Cardiac septum (tissue), 1 donor: ENCODE results near the gene SLC39A5. TPM values are rescaled to one million over a fixed set of nuclear protein-coding genes. Genes with fewer than 3 reads are reported as not detected.
"Not testable (repeated sequence)": the region's sequence is repeated elsewhere in the genome, so short reads cannot be mapped to it uniquely, and the experiment has no call there.

Experiments
- DNase-seq: peaks from one replicate; pipeline ENCODE4 v3.0.0-alpha.2; 2020; ENCODE audit warnings: low spot score
- intact Hi-C: fragments of 100-400 bp; cut with DNase I; formaldehyde crosslinking; loops from one replicate; pipeline ENCODE4 v1.14.0; 2022
- long read RNA-seq: library from polyadenylated mRNA; unstranded; transcript quantifications from one replicate; pipeline ENCODE4 v2.0.0, GENCODE V29; 2021
- total RNA-seq: library from RNA; stranded (reverse); fragmentation: NEBNext Ultra II Directional; extraction: Animal tissue kit (Norgen Biotek cat#: 25700); gene quantifications from one replicate; pipeline ENCODE4 v1.2.1, GENCODE V29; 2021
- donor health status: DM: no; HTN: no; CAD: no.

Gene SLC39A5, protein sequence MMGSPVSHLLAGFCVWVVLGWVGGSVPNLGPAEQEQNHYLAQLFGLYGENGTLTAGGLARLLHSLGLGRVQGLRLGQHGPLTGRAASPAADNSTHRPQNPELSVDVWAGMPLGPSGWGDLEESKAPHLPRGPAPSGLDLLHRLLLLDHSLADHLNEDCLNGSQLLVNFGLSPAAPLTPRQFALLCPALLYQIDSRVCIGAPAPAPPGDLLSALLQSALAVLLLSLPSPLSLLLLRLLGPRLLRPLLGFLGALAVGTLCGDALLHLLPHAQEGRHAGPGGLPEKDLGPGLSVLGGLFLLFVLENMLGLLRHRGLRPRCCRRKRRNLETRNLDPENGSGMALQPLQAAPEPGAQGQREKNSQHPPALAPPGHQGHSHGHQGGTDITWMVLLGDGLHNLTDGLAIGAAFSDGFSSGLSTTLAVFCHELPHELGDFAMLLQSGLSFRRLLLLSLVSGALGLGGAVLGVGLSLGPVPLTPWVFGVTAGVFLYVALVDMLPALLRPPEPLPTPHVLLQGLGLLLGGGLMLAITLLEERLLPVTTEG
- total RNA-seq = not detected
- long read RNA-seq, partial matches to known transcripts = 0 of 1 reads
- long read RNA-seq, other reads (novel, unspliced or antisense) = 1 of 1 reads

GRCh38 chr12:56229916-56230431 lies at the start of gene SLC39A5:
Gene SLC39A5 (plus strand): TSS chr12:56230051. CDS start chr12:56231275, 1,224 bp downstream.
- intact Hi-C loops = no loop called here
- no peak for DNase-seq

DNA sequence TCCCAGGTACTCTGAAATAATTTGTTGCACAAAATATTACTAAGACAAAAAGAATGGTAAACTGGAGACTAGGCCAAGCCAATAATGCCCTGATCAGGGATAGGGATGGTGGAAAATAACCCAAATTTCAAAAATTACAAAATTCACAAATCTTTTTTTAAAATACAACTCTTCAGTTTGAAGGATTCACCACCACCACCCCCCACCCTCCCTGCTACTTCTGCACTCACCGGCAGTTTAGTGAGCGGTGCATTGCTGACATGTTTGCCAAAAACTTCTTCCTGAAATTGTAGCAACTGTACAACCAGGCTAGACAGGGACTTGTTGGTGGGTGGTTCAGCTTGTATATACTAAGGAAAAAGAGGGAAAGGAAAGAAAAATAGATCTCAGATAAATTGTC lies 42.9 kb upstream of the SLC39A5 start:
- DNase-seq = no peak
- intact Hi-C loops = no loop called here

DNA sequence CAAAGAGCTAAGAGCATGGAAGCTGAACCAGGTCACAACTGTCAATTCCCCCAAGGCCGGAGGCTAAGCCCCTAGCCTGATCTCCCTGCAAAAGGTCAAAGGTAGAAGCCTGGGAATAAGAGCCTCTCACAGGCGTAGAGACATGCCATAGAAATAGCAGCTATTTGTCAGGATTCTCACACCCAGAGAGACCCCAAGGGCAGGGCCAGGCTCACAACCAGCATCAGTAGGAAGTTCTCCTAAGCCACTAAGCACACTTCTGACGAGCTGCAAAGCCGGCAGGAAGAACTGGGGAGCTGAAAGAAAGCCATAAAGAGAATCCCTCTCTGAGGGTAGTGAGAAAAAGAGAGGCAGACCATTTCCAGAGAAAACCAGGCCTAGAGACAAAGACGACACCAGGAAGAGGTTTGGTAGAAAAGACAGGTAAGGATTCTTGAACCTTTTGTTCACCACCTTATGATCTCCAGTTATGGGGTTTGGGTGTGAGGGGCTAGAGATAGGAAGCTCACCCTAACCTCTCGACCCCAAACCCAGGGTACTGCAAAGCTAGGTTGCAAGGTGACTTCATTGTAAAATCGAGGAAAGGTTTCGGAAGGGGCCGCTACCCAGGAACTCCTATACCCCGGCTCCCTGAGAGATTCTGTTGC lies 41.6 kb upstream of the SLC39A5 start:
- DNase-seq = no peak
- intact Hi-C loops = loop anchor here (2.0 kb wide), 2 partner anchors 29 to 69 kb away; partner anchors contain the start of genes MYL6 and ZC3H10

DNA sequence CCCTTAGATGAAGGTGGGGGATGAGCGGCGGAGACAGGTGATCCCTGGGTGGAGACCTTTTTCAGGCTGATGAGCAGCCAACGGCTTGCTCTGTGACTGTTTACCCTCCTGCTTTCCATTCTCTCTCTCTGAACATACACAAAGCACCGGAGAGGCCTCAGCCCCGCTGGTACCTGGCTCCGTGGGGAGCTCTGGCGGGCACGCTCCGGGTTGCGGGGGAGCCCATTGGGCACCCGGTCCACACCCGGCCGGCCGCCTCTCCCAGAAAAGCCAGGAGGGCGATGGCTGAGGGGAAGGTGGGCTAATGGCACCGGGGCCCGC lies 41.1 kb upstream of the SLC39A5 start:
- intact Hi-C loops = loop anchor here (1.0 to 2.0 kb wide), 3 partner anchors 30 to 70 kb away; partner anchors contain the start of genes MYL6 and ZC3H10

GRCh38 chr12:56189099-56189917 lies 40.5 kb upstream of the SLC39A5 start, which contains the start of gene SMARCC2:
Gene SMARCC2 (minus strand): TSS chr12:56189483. CDS start chr12:56189461, 22 bp downstream.
- DNase-seq = peak; percentile 94
- intact Hi-C loops = loop anchor here (1.0 to 2.0 kb wide), 3 partner anchors 31 to 71 kb away; partner anchors contain the start of genes MYL6 and ZC3H10

More for the DNA sequence above, 41.1 kb upstream of the SLC39A5 start:
- no peak for DNase-seq

DNA sequence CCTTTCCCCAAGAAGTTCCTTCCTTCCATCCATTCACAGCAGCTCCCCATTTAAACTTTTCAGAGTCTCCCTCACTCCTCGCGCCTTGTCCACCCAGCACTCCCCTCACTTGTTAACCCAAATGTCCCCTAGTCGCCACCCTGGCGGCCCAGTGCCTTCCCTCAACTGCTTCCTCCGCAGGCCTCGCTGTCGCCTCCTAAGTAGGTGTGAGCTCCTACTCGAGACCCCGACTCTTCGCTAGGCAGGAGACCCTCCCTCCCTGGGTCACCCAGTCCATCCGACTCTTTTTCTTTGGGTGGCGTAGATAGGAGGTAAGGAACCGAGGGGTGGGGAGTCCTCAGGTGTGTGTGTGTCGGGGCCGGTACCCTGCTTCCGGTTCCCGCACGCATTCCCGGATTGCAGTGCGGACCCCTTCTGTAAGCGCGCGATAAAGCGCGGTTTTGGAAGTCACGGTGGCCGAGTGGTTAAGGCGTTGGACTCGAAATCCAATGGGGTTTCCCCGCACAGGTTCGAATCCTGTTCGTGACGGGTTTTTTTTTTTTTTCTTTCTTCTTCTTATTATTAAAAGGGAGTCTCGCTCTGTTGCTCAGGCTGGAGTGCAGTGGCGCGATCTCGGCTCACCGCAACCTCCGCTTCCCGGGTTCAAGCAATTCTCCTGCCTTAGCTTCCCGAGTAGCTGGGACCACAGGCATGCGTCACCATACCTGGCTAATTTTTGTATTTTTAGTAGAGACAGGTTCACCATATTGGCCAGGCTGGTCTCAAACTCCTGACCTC lies 39.7 kb upstream of the SLC39A5 start:
- peak; percentile 78 for DNase-seq
- intact Hi-C loops = loop anchor here (1.0 to 5.0 kb wide), 4 partner anchors 31 to 277 kb away; partner anchors contain the start of genes MYL6, SPRYD4 and ZC3H10

GRCh38 chr12:56190695-56191155 lies 39.1 kb upstream of the SLC39A5 start:
- intact Hi-C loops = loop anchor here (5.0 kb wide), 1 partner anchor 277 kb away; the partner anchor contains the start of gene SPRYD4
- no peak for DNase-seq

- DNase-seq = no peak
- intact Hi-C loops = loop anchor here (5.0 kb wide), 1 partner anchor 275 kb away; the partner anchor contains the start of gene SPRYD4
Observed at GRCh38 chr12:56192582-56192981, 37.3 kb upstream of the SLC39A5 start.

DNA sequence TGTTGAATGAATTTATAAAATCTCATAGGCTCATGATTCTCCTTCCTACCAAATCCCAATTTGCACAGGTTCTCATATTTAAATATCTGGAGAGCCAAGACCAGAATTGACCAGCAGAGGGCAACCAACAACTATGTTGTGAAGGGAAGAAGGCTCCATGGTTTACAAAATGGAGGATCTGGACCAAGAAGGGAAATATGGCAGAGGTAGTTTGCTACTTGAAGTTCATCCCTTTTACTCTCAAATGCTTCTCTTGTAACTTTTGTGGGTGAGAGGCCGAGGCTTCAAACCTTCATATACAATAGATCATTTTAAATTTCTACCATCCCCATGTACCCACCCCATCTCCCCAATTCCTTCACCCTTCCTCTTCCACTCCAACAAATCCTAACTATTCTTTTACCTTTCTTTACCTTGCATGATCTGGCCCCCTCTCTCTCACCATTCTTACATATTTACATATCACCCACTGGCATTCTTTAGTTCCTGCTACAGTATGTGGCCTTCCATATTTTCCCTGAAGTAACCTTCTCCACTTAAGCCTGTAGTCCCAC lies 36.7 kb upstream of the SLC39A5 start:
- no peak for DNase-seq
- intact Hi-C loops = loop anchor here (1.0 to 5.0 kb wide), 2 partner anchors 31 to 274 kb away; partner anchors contain the start of genes NABP2 and SPRYD4

DNA sequence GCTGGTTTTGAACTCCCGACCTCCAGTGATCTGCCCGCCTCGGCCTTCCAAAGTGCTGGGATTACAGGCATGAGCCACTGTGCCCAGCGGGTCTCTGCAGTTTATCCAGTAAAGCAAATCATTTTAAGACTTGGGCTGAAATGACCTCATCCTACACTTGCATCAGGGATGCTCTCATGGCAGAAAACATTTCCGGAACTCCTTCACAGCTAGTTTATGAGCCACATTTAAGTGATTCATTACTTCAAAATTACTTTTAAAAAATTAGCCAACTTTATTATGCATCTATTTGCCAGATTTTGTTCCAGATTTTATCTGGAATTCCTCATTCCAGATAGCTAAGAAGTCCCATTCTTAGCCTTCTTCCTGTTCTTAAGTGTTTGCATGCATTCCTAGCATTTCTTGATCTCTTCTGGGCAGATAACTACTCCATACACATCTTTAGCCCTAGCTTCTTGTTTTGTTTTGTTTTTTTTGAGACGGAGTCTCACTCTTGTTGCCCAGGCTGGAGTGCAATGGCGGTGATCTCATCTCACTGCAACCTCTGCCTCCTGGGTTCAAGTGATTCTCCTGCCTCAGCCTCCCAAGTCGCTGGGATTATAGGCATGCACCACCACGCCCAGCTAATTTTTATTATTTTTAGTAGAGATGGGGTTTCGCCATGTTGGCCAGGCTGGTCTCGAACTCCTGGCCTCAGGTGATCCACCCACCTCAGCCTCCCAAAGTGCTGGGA lies 32.9 kb upstream of the SLC39A5 start:
- intact Hi-C loops, DNase-seq: not testable (repeated sequence)

GRCh38 chr12:56197921-56198635 lies 31.8 kb upstream of the SLC39A5 start:
- intact Hi-C loops = no loop called here
- DNase-seq = no peak

DNA sequence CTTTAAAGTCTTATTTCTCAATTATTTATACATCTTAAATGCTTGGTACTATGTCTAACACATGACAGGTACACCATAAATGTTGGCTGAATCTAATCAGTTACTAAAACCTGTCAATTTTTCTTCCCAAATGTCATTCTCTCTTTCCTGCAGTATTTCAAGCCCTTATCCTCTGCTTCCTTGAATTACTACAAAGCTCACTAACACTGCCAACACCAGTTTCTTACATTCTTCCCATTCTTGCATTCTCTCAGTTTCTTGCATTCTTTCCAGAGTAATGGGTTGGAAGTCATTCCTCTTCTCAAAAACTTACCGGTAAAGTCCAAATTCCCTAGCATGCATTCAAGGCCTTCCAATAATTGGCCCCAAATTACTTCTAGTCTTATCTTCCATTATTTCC lies 31.0 kb upstream of the SLC39A5 start:
- DNase-seq = no peak
- intact Hi-C loops = no loop called here

GRCh38 chr12:56202366-56202765 lies 27.5 kb upstream of the SLC39A5 start:
- intact Hi-C loops = no loop called here

DNA sequence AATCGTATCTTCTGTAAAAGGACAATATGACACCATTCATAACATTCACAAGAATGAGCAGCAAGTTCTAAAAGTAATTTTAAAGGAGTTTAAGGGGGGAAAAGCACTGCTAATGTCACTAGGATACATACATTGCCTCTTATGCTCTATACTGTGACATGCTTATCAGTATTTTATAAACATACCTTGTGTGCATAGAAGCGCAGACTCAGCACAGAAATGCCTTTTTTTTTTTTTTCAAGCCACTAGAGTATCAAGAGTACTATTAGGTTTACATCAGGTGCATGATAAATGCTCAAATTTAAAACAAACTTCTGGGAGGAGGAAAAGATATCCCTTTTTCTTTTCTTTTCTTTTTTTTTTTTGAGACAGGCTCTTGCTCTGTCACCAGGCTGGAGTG lies 27.0 kb upstream of the SLC39A5 start:
- DNase-seq = no peak
- intact Hi-C loops = no loop called here

More at GRCh38 chr12:56202366-56202765, 27.5 kb upstream of the SLC39A5 start:
- DNase-seq = no peak

DNA sequence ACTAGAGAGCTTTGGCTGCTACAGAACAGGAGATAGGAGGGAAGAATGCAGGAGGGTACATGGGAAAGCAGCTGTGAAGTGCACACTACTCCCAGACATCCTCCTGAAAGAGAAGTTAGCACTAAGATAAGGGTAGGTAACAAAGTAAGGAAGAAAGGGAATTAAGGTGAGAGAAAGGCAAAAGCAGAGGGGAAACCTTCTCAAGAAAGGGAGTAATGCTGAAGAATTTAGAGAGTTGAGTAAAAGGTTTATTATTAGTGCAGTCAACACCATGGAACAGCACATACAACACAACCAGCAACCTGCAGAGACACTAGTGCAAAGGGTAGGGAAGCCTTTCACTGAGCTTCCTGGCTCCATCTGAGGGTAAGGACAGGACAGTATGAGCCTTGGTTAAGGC lies 25.6 kb upstream of the SLC39A5 start:
- no peak for DNase-seq

DNA sequence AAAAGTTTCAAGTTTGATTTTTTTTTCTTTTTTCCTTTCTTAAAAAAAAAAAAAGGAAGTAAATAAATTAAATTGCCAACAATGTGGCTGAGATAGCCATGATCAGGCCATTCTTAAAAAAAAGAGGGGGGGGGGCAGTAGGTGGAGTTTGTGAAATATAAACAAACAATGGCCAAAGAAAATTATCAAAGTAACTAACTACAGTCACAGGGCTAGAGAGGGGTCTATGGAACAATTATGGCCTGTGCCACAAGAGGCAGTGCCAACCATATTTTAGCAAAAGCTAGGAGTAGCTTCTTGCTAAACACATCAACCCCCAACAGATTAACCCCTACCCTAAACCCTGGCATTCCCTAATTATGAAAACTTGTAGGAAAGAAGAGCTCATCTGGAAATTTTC lies 24.4 kb upstream of the SLC39A5 start:
- intact Hi-C loops = no loop called here
- DNase-seq = no peak

More for the DNA sequence above, 25.6 kb upstream of the SLC39A5 start:
- intact Hi-C loops = no loop called here
